ENCODE measurements around the gene AP3S1. TPM values are rescaled to one million over a fixed set of nuclear protein-coding genes. Genes with fewer than 3 reads are reported as not detected.

The AP3S1 gene
- total RNA-seq, 1 donor from 2014 or later = 57.3 TPM

- Histone ChIP-seq H3K27ac (replicated peaks) (no peak overlapping the region), H3K4me3 (no peak overlapping the region), H3K27me3 (ENCODE audit: low read depth) (peaks cover 40% of the 10 kb centered on the region), H3K9me3 (replicated peaks) (no peaks in the 10 kb centered on the region), H3K4me1 (peaks cover 4% of the 10 kb centered on the region), H3K36me3 (no peaks in the 10 kb centered on the region)
- no peak for DNase-seq
- intact Hi-C loops (cut with micrococcal nuclease) = no loop called here
- TF ChIP-seq CTCF (IDR thresholded peaks at IDR 0.05; ENCODE audit: borderline replicate concordance) = no peak
These were observed 31.0 kb upstream of the AP3S1 start for GRCh38 chr5:115810761-115811160.

- Histone ChIP-seq H3K4me3 (no peak overlapping the region), H3K9me3 (replicated peaks) (no peaks in the 10 kb centered on the region), H3K36me3 (no peaks in the 10 kb centered on the region), H3K27me3 (ENCODE audit: low read depth) (peaks cover 47% of the 10 kb centered on the region), H3K27ac (replicated peaks) (no peak overlapping the region), H3K4me1 (peaks cover 11% of the 10 kb centered on the region)
- no peak for TF ChIP-seq CTCF (IDR thresholded peaks at IDR 0.05; ENCODE audit: borderline replicate concordance)
- DNase-seq = no peak
- intact Hi-C loops (cut with micrococcal nuclease) = no loop called here
These were observed 30.3 kb upstream of the AP3S1 start for GRCh38 chr5:115811406-115811805.

GRCh38 chr5:115812372-115812771, 29.4 kb upstream of the AP3S1 start:
- Histone ChIP-seq H3K4me3 (no peak overlapping the region), H3K27ac (replicated peaks) (no peak overlapping the region), H3K36me3 (no peaks in the 10 kb centered on the region), H3K27me3 (ENCODE audit: low read depth) (peaks cover 56% of the 10 kb centered on the region), H3K9me3 (replicated peaks) (no peaks in the 10 kb centered on the region), H3K4me1 (peaks cover 17% of the 10 kb centered on the region)
- no peak for TF ChIP-seq CTCF (IDR thresholded peaks at IDR 0.05; ENCODE audit: borderline replicate concordance)
- intact Hi-C loops (cut with micrococcal nuclease) = no loop called here
- no peak for DNase-seq

- intact Hi-C loops (cut with micrococcal nuclease) = no loop called here
- no peak for TF ChIP-seq CTCF (IDR thresholded peaks at IDR 0.05; ENCODE audit: borderline replicate concordance)
- DNase-seq = no peak
- no peaks in the 10 kb centered on the region for H3K9me3 ChIP-seq (replicated peaks)
- H3K4me3 ChIP-seq = peak overlapping the region; percentile 73
- peaks cover 17% of the 10 kb centered on the region for H3K4me1 ChIP-seq
- no peaks in the 10 kb centered on the region for H3K36me3 ChIP-seq
- peaks cover 60% of the 10 kb centered on the region for H3K27me3 ChIP-seq (ENCODE audit: low read depth)
- H3K27ac ChIP-seq (replicated peaks) = no peak overlapping the region
These were observed 28.0 kb upstream of the AP3S1 start for GRCh38 chr5:115813719-115814118.

- DNase-seq = no peak
- Histone ChIP-seq H3K27ac (replicated peaks) (peak overlapping the region; percentile 85), H3K9me3 (replicated peaks) (no peaks in the 10 kb centered on the region), H3K4me3 (peak overlapping the region; percentile 73), H3K4me1 (peaks cover 17% of the 10 kb centered on the region), H3K27me3 (ENCODE audit: low read depth) (peaks cover 60% of the 10 kb centered on the region), H3K36me3 (no peaks in the 10 kb centered on the region)
- no peak for TF ChIP-seq CTCF (IDR thresholded peaks at IDR 0.05; ENCODE audit: borderline replicate concordance)
- intact Hi-C loops (cut with micrococcal nuclease) = no loop called here
These were observed 26.6 kb upstream of the AP3S1 start for GRCh38 chr5:115815006-115815692.
